K562 (cell line): ENCODE data around the gene SLC16A9. TPM values are rescaled to one million over a fixed set of nuclear protein-coding genes. Genes with fewer than 3 reads are reported as not detected.

Source experiments
- ATAC-seq: fragments of 200-7000 bp; cut with Tn5 transposase; 3 replicates; pipeline ENCODE4 v1.9.1; 2020; ENCODE audit warnings: moderate library complexity
- BruUV-seq: library from RNA; stranded (reverse); fragments of 400-500 nt; replicated peaks from 2 replicates; lab custom pipeline; 2021; lab: Mats Ljungman, UMichigan
- CTCF ChIA-PET: fragments of 300-600 bp; formaldehyde crosslinking; extraction: SDS; loops from one replicate; lab custom pipeline; 2021; ENCODE audit warnings: low intra/inter-chr PET ratio; lab: Yijun Ruan, JAX
- POLR2A ChIA-PET: fragments of 300-600, 350-650 bp; sonication (Branson Sonifier 250); formaldehyde crosslinking; extraction: SDS; loops from one replicate; lab custom pipeline; 2021; ENCODE audit warnings: antibody characterized with exemption, inconsistent platforms; lab: Yijun Ruan, JAX
- DNase-seq, 4 experiments: peaks; one replicate each; pipeline versions ENCODE4 v3.0.0 to v3.0.0-alpha.2; 2011 to 2018; ENCODE audit warnings: low spot score in 3 of 4, mixed read lengths in 3 of 4; ENCODE audit errors: extremely low read depth in 1 of 4
- FAIRE-seq: peaks from 2 replicates; lab custom pipeline; 2011; peaks lifted over from hg19 to GRCh38; lab: Jason Lieb, UNC
- H2AFZ ChIP-seq: 2 replicates; pipeline ENCODE4 v1.6.0; 2011; ENCODE audit warnings: low read depth, low read length, control low read depth, inconsistent platforms
- H3K27ac ChIP-seq: fragments of 200-600 bp; 3 replicates; pipeline ENCODE4 v1.8.0; 2011; ENCODE audit warnings: low read depth, mild to moderate bottlenecking, control low read depth, inconsistent platforms, low read length, moderate library complexity, mixed read lengths; ENCODE audit errors: extremely low read depth
- H3K27me3 ChIP-seq, 2 experiments: fragments of 300-600 bp in 1 of 2; 2 replicates in 1 of 2; 3 replicates in 1 of 2; pipeline versions ENCODE4 v1.6.0 to v1.8.0; 2011; ENCODE audit warnings: inconsistent platforms in 2 of 2, low read length in 2 of 2, mild to moderate bottlenecking in 1 of 2, mixed read lengths in 1 of 2, moderate library complexity in 1 of 2; ENCODE audit not compliant: control insufficient read depth in 2 of 2, insufficient read depth in 2 of 2
- H3K36me3 ChIP-seq: fragments of 300-600 bp; 3 replicates; pipeline ENCODE4 v1.8.0; 2011; ENCODE audit warnings: mild to moderate bottlenecking, low read length, inconsistent platforms; ENCODE audit not compliant: control insufficient read depth, insufficient read depth
- H3K4me1 ChIP-seq, 2 experiments: fragments of 200-600 bp in 1 of 2; replicated peaks in 1 of 2; 2 replicates in 1 of 2; 3 replicates in 1 of 2; pipeline versions ENCODE4 v1.5.1 to v1.8.0; 2011; ENCODE audit warnings: inconsistent platforms in 2 of 2, low read length in 2 of 2, mild to moderate bottlenecking in 1 of 2, mixed read lengths in 1 of 2, moderate library complexity in 1 of 2; ENCODE audit not compliant: control insufficient read depth in 2 of 2, insufficient read depth in 2 of 2
- H3K4me2 ChIP-seq: 2 replicates; pipeline ENCODE4 v1.6.1; 2011; ENCODE audit warnings: low read length, control low read depth, inconsistent platforms, mixed read lengths; ENCODE audit not compliant: insufficient read depth
- H3K4me3 ChIP-seq: fragments of 200-600 bp; sonication (generic), shearing (Covaris generic); 2 replicates; pipeline ENCODE4 v1.5.1; 2016; ENCODE audit warnings: control low read depth, inconsistent platforms
- H3K79me2 ChIP-seq: fragments of 200-600 bp; 3 replicates; pipeline ENCODE4 v1.8.0; 2011; ENCODE audit warnings: low read length, inconsistent platforms; ENCODE audit not compliant: control insufficient read depth, insufficient read depth
- H3K9ac ChIP-seq, 2 experiments: 2 replicates each; pipeline versions ENCODE4 v1.6.0 to v1.6.1; 2011; ENCODE audit warnings: low read depth in 2 of 2, low read length in 2 of 2, control low read depth in 1 of 2, inconsistent platforms in 1 of 2, mild to moderate bottlenecking in 1 of 2, mixed read lengths in 1 of 2; ENCODE audit not compliant: insufficient read depth in 1 of 2
- H3K9me1 ChIP-seq: one replicate; pipeline ENCODE4 v1.6.0; 2011; ENCODE audit warnings: inconsistent platforms, mild to moderate bottlenecking, low read length, moderate library complexity; ENCODE audit not compliant: control insufficient read depth, insufficient read depth
- H3K9me3 ChIP-seq: replicated peaks from 2 replicates; pipeline ENCODE4 v1.5.1; 2011; ENCODE audit warnings: low read depth, low read length, inconsistent platforms; ENCODE audit not compliant: control insufficient read depth, insufficient read depth
- H4K20me1 ChIP-seq: replicated peaks from 2 replicates; pipeline ENCODE4 v1.6.1; 2011; ENCODE audit warnings: low read length, inconsistent platforms, mixed read lengths; ENCODE audit not compliant: control insufficient read depth, insufficient read depth
- CCAR2 ChIP-seq: fragments of 200-400 bp; formaldehyde crosslinking; IDR thresholded peaks from 2 replicates; pipeline ENCODE4 v1.6.1; 2017; ENCODE audit warnings: mild to moderate bottlenecking, low read depth, low read length
- CTCF ChIP-seq, 3 experiments: IDR thresholded peaks in 2 of 3; conservative IDR thresholded peaks in 1 of 3; 2 replicates each; pipeline ENCODE4 v1.5.1; 2011 to 2012; ENCODE audit warnings: low read length in 3 of 3, mild to moderate bottlenecking in 3 of 3, control low read depth in 2 of 3, improper control_type of control experiment in 1 of 3, inconsistent platforms in 1 of 3, low read depth in 1 of 3, mixed read lengths in 1 of 3, moderate library complexity in 1 of 3; ENCODE audit not compliant: insufficient read depth in 2 of 3
- PBX2 ChIP-seq, 2 experiments: IDR thresholded peaks in 1 of 2; conservative IDR thresholded peaks in 1 of 2; 2 replicates each; pipeline ENCODE4 v1.6.1; 2016; ENCODE audit warnings: low read depth in 2 of 2, mild to moderate bottlenecking in 1 of 2, missing compliant biosample characterization in 1 of 2, missing genetic modification characterization in 1 of 2, moderate library complexity in 1 of 2
- POLR3A ChIP-seq: IDR thresholded peaks from 2 replicates; pipeline ENCODE4 v1.6.1; 2011; ENCODE audit warnings: borderline replicate concordance, mild to moderate bottlenecking, moderate library complexity; ENCODE audit not compliant: insufficient read length, insufficient read depth; ENCODE audit errors: extremely low read depth
- RBM25 ChIP-seq: fragments of 200-400 bp; formaldehyde crosslinking; IDR thresholded peaks from 2 replicates; pipeline ENCODE4 v1.6.1; 2018; ENCODE audit warnings: low read length, low read depth, moderate library complexity; ENCODE audit not compliant: severe bottlenecking
- SNAPC5 ChIP-seq: fragments of 250-450 bp; sonication (Bioruptor Pico); IDR thresholded peaks from 2 replicates; pipeline ENCODE4 v1.8.0; 2021; ENCODE audit warnings: moderate library complexity, mild to moderate bottlenecking, inconsistent platforms
- ZKSCAN1 ChIP-seq: fragments of 150-350 bp; IDR thresholded peaks from 2 replicates; pipeline ENCODE4 v1.6.1; 2016; ENCODE audit warnings: low read depth, low read length
- ZNF146 ChIP-seq: IDR thresholded peaks from one replicate; pipeline ENCODE4 v1.6.1; 2018; ENCODE audit warnings: missing compliant biosample characterization; ENCODE audit not compliant: unreplicated experiment
- ZNF655 ChIP-seq: fragments of 250-450 bp; sonication (Bioruptor Pico); IDR thresholded peaks from 2 replicates; pipeline ENCODE4 v1.5.0; 2021
- WGBS: fragments of 100-300 bp; shearing (Covaris generic); methylation state at CpG from one replicate; pipeline ENCODE4 v1.1.6; 2016; ENCODE audit warnings: low coverage, mixed read lengths; ENCODE audit not compliant: insufficient coverage; ENCODE audit errors: missing lambda C conversion rate; 5-methylcytosine and 5-hydroxymethylcytosine counted together
- in situ Hi-C: fragments of 300-500 bp; cut with MboI; formaldehyde crosslinking; loops from 4 replicates; pipeline ENCODE4 v1.15.0; 2018; ENCODE audit warnings: inconsistent platforms, mixed read lengths
- intact Hi-C: fragments of 100-400 bp; cut with micrococcal nuclease; formaldehyde crosslinking; loops from 2 replicates; pipeline ENCODE4 v1.14.2; 2022
- polyA plus RNA-seq, 8 experiments: library from polyadenylated mRNA; depleted of rRNA in 4 of 8; stranded (reverse) in 5 of 8; unstranded in 3 of 8; fragments of >200 nt; fragmentation: Nextera tagmentation in 2 of 8; fragmentation: Illumina TruSeq in 1 of 8; extraction: Ambion mirVana in 2 of 8; extraction: Trizol in 1 of 8; gene quantifications; 2 replicates each; pipeline versions ENCODE4 v1.2.1 to v1.2.3, GENCODE V29; 2011 to 2014; ENCODE audit warnings: inconsistent platforms in 1 of 8, missing spikeins in 1 of 8
- total RNA-seq, 7 experiments: library from RNA; depleted of rRNA in 6 of 7; stranded (reverse); fragments of >200 nt in 6 of 7; fragmentation: Illumina TruSeq in 2 of 7; extraction: Trizol in 2 of 7; gene quantifications; 2 replicates each; pipeline versions ENCODE4 v1.2.1 to v1.2.3, GENCODE V29; 2011 to 2021; ENCODE audit warnings: low replicate concordance in 1 of 7

The SLC16A9 gene
- total and polyA plus RNA-seq, 9 of the 15 experiments (the other 6 are each of a cell fraction or from before 2014, with no cell fraction given): 0.90 to 6.4 (median 2.1) TPM

- TF ChIP-seq ZNF146 (CRISPR knock-in tag): peak; percentile 32
- TF ChIP-seq POLR3A: no peak
- peak; percentile 5 for TF ChIP-seq RBM25
- TF ChIP-seq ZKSCAN1: no peak
- TF ChIP-seq ZNF655 (CRISPR knock-in tag): no peak
- TF ChIP-seq, all 486 proteins: peak for 2
- no peak overlapping the region for H3K4me3 ChIP-seq
- ChIA-PET CTCF (no interaction called here), POLR2A (no interaction called here)
- no peaks in the 10 kb centered on the region for H3K27me3 ChIP-seq
- no peak overlapping the region for H3K9ac ChIP-seq
- H3K27ac ChIP-seq: no peak overlapping the region
- no peak overlapping the region for H2AFZ ChIP-seq
- DNase-seq (no peak), ATAC-seq (no peak), FAIRE-seq (no peak)
- no peaks in the 10 kb centered on the region for H3K36me3 ChIP-seq
- BruUV-seq: no TSS peak
- H4K20me1 ChIP-seq: no peaks in the 10 kb centered on the region
- no peaks in the 10 kb centered on the region for H3K9me1 ChIP-seq
- in situ Hi-C loops (no loop called here), intact Hi-C loops (no loop called here)
- H3K79me2 ChIP-seq: no peaks in the 10 kb centered on the region
- no peaks in the 10 kb centered on the region for H3K4me1 ChIP-seq
- no peaks in the 10 kb centered on the region for H3K9me3 ChIP-seq
- no peak overlapping the region for H3K4me2 ChIP-seq
Measured at GRCh38 chr10:59720377-59720776, 10.7 kb upstream of the SLC16A9 start.

- BruUV-seq: no TSS peak
- in situ Hi-C loops: no loop called here
- TF ChIP-seq SNAPC5 (CRISPR knock-in tag) (no peak), CCAR2 (no peak), PBX2 (CRISPR knock-in tag; IDR thresholded peaks at IDR 0.05; ENCODE audit: low read depth) (no peak), PBX2 (tag; conservative IDR thresholded peaks at IDR 0.05; ENCODE audit: low read depth) (no peak), CTCF (IDR thresholded peaks at IDR 0.05 in 2 of 3, conservative IDR thresholded peaks at IDR 0.05 in 1 of 3; ENCODE audit: insufficient read depth in 2 of 3, low read depth in 1 of 3, low read length in 3 of 3) (0 out of 6 replicates have a peak, but pooled peaks of 1 of the 3 experiments have one; percentile 23)
Measured at GRCh38 chr10:59719374-59719773, 9.7 kb upstream of the SLC16A9 start.

More at GRCh38 chr10:59719374-59719773, 9.7 kb upstream of the SLC16A9 start:
- Histone ChIP-seq H3K27me3 (no peaks in the 10 kb centered on the region), H3K9me3 (no peaks in the 10 kb centered on the region), H3K27ac (no peak overlapping the region), H3K9ac (no peak overlapping the region), H3K4me2 (no peak overlapping the region), H4K20me1 (no peaks in the 10 kb centered on the region), H3K4me3 (no peak overlapping the region), H3K36me3 (no peaks in the 10 kb centered on the region), H3K4me1 (no peaks in the 10 kb centered on the region), H3K9me1 (no peaks in the 10 kb centered on the region), H2AFZ (no peak overlapping the region), H3K79me2 (no peaks in the 10 kb centered on the region)
- 4% methylated on average over 2 of the region's 2 CpGs for WGBS
- FAIRE-seq (peak; percentile 26), DNase-seq (no peak), ATAC-seq (no peak; the same call in 2 of the 3 replicates)
- intact Hi-C loops: no loop called here
- ChIA-PET CTCF (no interaction called here), POLR2A (no interaction called here)
